K562 (cell line): ENCODE data around the gene ITPA. TPM values are rescaled to one million over a fixed set of nuclear protein-coding genes. Genes with fewer than 3 reads are reported as not detected.
A peak's percentile ranks its signal among the peaks of the same experiment; 100 is the strongest.

Experiments
- ATAC-seq: fragments of 200-7000 bp; cut with Tn5 transposase; 3 replicates; pipeline ENCODE4 v1.9.1; 2020; ENCODE audit warnings: moderate library complexity
- BruUV-seq: library from RNA; stranded (reverse); fragments of 400-500 nt; replicated peaks from 2 replicates; lab custom pipeline; 2021; lab: Mats Ljungman, UMichigan
- CTCF ChIA-PET: fragments of 300-600 bp; formaldehyde crosslinking; extraction: SDS; loops from one replicate; lab custom pipeline; 2021; ENCODE audit warnings: low intra/inter-chr PET ratio; lab: Yijun Ruan, JAX
- POLR2A ChIA-PET: fragments of 300-600, 350-650 bp; sonication (Branson Sonifier 250); formaldehyde crosslinking; extraction: SDS; loops from one replicate; lab custom pipeline; 2021; ENCODE audit warnings: antibody characterized with exemption, inconsistent platforms; lab: Yijun Ruan, JAX
- DNase-seq, 4 experiments: peaks; one replicate each; pipeline versions ENCODE4 v3.0.0 to v3.0.0-alpha.2; 2011 to 2018; ENCODE audit warnings: low spot score in 3 of 4, mixed read lengths in 3 of 4; ENCODE audit errors: extremely low read depth in 1 of 4
- FAIRE-seq: peaks from 2 replicates; lab custom pipeline; 2011; peaks lifted over from hg19 to GRCh38; lab: Jason Lieb, UNC
- H2AFZ ChIP-seq: 2 replicates; pipeline ENCODE4 v1.6.0; 2011; ENCODE audit warnings: low read depth, low read length, control low read depth, inconsistent platforms
- H3K27ac ChIP-seq: fragments of 200-600 bp; 3 replicates; pipeline ENCODE4 v1.8.0; 2011; ENCODE audit warnings: low read depth, mild to moderate bottlenecking, control low read depth, inconsistent platforms, low read length, moderate library complexity, mixed read lengths; ENCODE audit errors: extremely low read depth
- H3K27me3 ChIP-seq, 2 experiments: fragments of 300-600 bp in 1 of 2; 2 replicates in 1 of 2; 3 replicates in 1 of 2; pipeline versions ENCODE4 v1.6.0 to v1.8.0; 2011; ENCODE audit warnings: inconsistent platforms in 2 of 2, low read length in 2 of 2, mild to moderate bottlenecking in 1 of 2, mixed read lengths in 1 of 2, moderate library complexity in 1 of 2; ENCODE audit not compliant: control insufficient read depth in 2 of 2, insufficient read depth in 2 of 2
- H3K36me3 ChIP-seq: fragments of 300-600 bp; 3 replicates; pipeline ENCODE4 v1.8.0; 2011; ENCODE audit warnings: mild to moderate bottlenecking, low read length, inconsistent platforms; ENCODE audit not compliant: control insufficient read depth, insufficient read depth
- H3K4me1 ChIP-seq, 2 experiments: fragments of 200-600 bp in 1 of 2; replicated peaks in 1 of 2; 2 replicates in 1 of 2; 3 replicates in 1 of 2; pipeline versions ENCODE4 v1.5.1 to v1.8.0; 2011; ENCODE audit warnings: inconsistent platforms in 2 of 2, low read length in 2 of 2, mild to moderate bottlenecking in 1 of 2, mixed read lengths in 1 of 2, moderate library complexity in 1 of 2; ENCODE audit not compliant: control insufficient read depth in 2 of 2, insufficient read depth in 2 of 2
- H3K4me2 ChIP-seq: 2 replicates; pipeline ENCODE4 v1.6.1; 2011; ENCODE audit warnings: low read length, control low read depth, inconsistent platforms, mixed read lengths; ENCODE audit not compliant: insufficient read depth
- H3K4me3 ChIP-seq: fragments of 200-600 bp; sonication (generic), shearing (Covaris generic); 2 replicates; pipeline ENCODE4 v1.5.1; 2016; ENCODE audit warnings: control low read depth, inconsistent platforms
- H3K79me2 ChIP-seq: fragments of 200-600 bp; 3 replicates; pipeline ENCODE4 v1.8.0; 2011; ENCODE audit warnings: low read length, inconsistent platforms; ENCODE audit not compliant: control insufficient read depth, insufficient read depth
- H3K9ac ChIP-seq, 2 experiments: 2 replicates each; pipeline versions ENCODE4 v1.6.0 to v1.6.1; 2011; ENCODE audit warnings: low read depth in 2 of 2, low read length in 2 of 2, control low read depth in 1 of 2, inconsistent platforms in 1 of 2, mild to moderate bottlenecking in 1 of 2, mixed read lengths in 1 of 2; ENCODE audit not compliant: insufficient read depth in 1 of 2
- H3K9me1 ChIP-seq: one replicate; pipeline ENCODE4 v1.6.0; 2011; ENCODE audit warnings: inconsistent platforms, mild to moderate bottlenecking, low read length, moderate library complexity; ENCODE audit not compliant: control insufficient read depth, insufficient read depth
- H3K9me3 ChIP-seq: replicated peaks from 2 replicates; pipeline ENCODE4 v1.5.1; 2011; ENCODE audit warnings: low read depth, low read length, inconsistent platforms; ENCODE audit not compliant: control insufficient read depth, insufficient read depth
- H4K20me1 ChIP-seq: replicated peaks from 2 replicates; pipeline ENCODE4 v1.6.1; 2011; ENCODE audit warnings: low read length, inconsistent platforms, mixed read lengths; ENCODE audit not compliant: control insufficient read depth, insufficient read depth
- ETS2 ChIP-seq: IDR thresholded peaks from 2 replicates; pipeline ENCODE4 v1.6.1; 2016; ENCODE audit warnings: borderline replicate concordance, missing genetic modification characterization, mild to moderate bottlenecking, moderate library complexity, missing compliant biosample characterization; ENCODE audit not compliant: poor library complexity, severe bottlenecking
- PCBP1 ChIP-seq: fragments of 200-400 bp; formaldehyde crosslinking; IDR thresholded peaks from 2 replicates; pipeline ENCODE4 v1.6.1; 2018; ENCODE audit warnings: mild to moderate bottlenecking, low read depth, low read length; ENCODE audit not compliant: poor library complexity, severe bottlenecking
- POU5F1 ChIP-seq: fragments of 150-350 bp; IDR thresholded peaks from 2 replicates; pipeline ENCODE4 v1.6.1; 2014; ENCODE audit warnings: borderline replicate concordance, low read length, low read depth, mild to moderate bottlenecking; ENCODE audit not compliant: partially characterized antibody
- SMARCB1 ChIP-seq: IDR thresholded peaks from 2 replicates; pipeline ENCODE4 v1.6.1; 2011; ENCODE audit warnings: improper control_type of control experiment, low read depth; ENCODE audit not compliant: insufficient read length
- ZC3H4 ChIP-seq: sonication (generic); formaldehyde crosslinking; IDR thresholded peaks from 2 replicates; pipeline ENCODE4 v1.9.0; 2021; ENCODE audit warnings: missing genetic modification reagents, borderline replicate concordance
- ZNF239 ChIP-seq: fragments of 250-450 bp; sonication (Bioruptor Pico); IDR thresholded peaks from 2 replicates; pipeline ENCODE4 v1.4.0; 2020; ENCODE audit warnings: mild to moderate bottlenecking
- WGBS: fragments of 100-300 bp; shearing (Covaris generic); methylation state at CpG from one replicate; pipeline ENCODE4 v1.1.6; 2016; ENCODE audit warnings: low coverage, mixed read lengths; ENCODE audit not compliant: insufficient coverage; ENCODE audit errors: missing lambda C conversion rate; 5-methylcytosine and 5-hydroxymethylcytosine counted together
- in situ Hi-C: fragments of 300-500 bp; cut with MboI; formaldehyde crosslinking; loops from 4 replicates; pipeline ENCODE4 v1.15.0; 2018; ENCODE audit warnings: inconsistent platforms, mixed read lengths
- intact Hi-C: fragments of 100-400 bp; cut with micrococcal nuclease; formaldehyde crosslinking; loops from 2 replicates; pipeline ENCODE4 v1.14.2; 2022
- polyA plus RNA-seq, 8 experiments: library from polyadenylated mRNA; depleted of rRNA in 4 of 8; stranded (reverse) in 5 of 8; unstranded in 3 of 8; fragments of >200 nt; fragmentation: Nextera tagmentation in 2 of 8; fragmentation: Illumina TruSeq in 1 of 8; extraction: Ambion mirVana in 2 of 8; extraction: Trizol in 1 of 8; gene quantifications; 2 replicates each; pipeline versions ENCODE4 v1.2.1 to v1.2.3, GENCODE V29; 2011 to 2014; ENCODE audit warnings: inconsistent platforms in 1 of 8, missing spikeins in 1 of 8
- total RNA-seq, 7 experiments: library from RNA; depleted of rRNA in 6 of 7; stranded (reverse); fragments of >200 nt in 6 of 7; fragmentation: Illumina TruSeq in 2 of 7; extraction: Trizol in 2 of 7; gene quantifications; 2 replicates each; pipeline versions ENCODE4 v1.2.1 to v1.2.3, GENCODE V29; 2011 to 2021; ENCODE audit warnings: low replicate concordance in 1 of 7

ITPA gene
- total and polyA plus RNA-seq, 9 of the 15 experiments (the other 6 are each of a cell fraction or from before 2014, with no cell fraction given), result 5.0 to 79.7 (median 36.7) TPM

DNA sequence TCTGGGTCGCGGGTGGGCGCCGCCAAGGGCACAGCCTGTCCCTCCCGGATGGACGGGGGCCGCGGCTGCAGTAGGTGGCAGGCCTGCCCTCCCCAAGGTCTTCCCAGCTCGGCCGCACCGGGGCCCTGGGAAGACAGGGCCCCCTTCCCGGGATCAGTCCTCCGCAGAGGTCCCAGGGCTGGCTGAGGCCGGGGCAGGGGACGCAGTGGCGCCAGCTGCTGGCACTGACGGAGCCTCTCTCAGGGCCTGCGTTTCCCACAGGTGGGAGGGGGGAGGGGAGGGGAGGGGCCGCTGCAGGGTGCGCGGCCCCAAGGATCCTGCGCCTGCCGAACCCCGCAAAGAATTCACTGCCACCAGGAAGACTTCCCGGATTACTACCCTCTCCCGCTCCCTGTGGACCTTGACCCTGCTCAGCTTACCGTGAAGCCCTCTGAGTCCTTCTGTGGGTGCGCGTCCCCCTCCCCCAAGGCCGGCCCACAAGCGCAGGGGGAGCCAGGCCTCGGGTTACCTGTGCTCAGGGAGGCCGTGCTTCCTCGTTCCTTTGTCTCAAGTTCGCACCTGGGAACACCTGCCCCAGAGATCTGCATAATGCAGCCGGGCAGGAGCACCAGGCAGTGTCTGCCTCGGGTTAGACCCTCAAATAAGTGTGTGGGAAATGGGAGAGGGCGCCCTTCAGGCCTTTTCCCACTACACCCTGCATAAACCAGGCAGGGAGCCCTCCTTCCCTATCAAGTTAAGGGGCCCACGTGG, 41.0 kb upstream of the ITPA start:
- DNase-seq (peak in 1 of 4 experiments; percentile 31), ATAC-seq (no peak), FAIRE-seq (no peak)
- H3K4me3 ChIP-seq, result no peak overlapping the region
- in situ Hi-C loops (no loop called here), intact Hi-C loops (no loop called here)
- ChIA-PET CTCF (no interaction called here), POLR2A (interaction anchor here (1.3 kb wide), 1 partner anchor 9 kb away, joined by 4 read pairs; the partner anchor contains the start of genes FASTKD5 and UBOX5)
- no peaks in the 10 kb centered on the region for H3K9me3 ChIP-seq
- no peaks in the 10 kb centered on the region for H4K20me1 ChIP-seq
- peaks cover 0 to 50% of the 10 kb centered on the region in 2 experiments; a peak in 3 of 5 replicates for H3K4me1 ChIP-seq
- H3K79me2 ChIP-seq, result no peaks in the 10 kb centered on the region
- no TSS peak for BruUV-seq
- no peaks in the 10 kb centered on the region for H3K27me3 ChIP-seq
- H3K4me2 ChIP-seq, result no peak overlapping the region
- peak; percentile 27 for TF ChIP-seq PCBP1
- no peak for TF ChIP-seq POU5F1
- TF ChIP-seq ZNF239, result no peak
- TF ChIP-seq ETS2, result no peak
- TF ChIP-seq ZC3H4 (CRISPR knock-in tag), result no peak
- TF ChIP-seq SMARCB1, result no peak
- H3K27ac ChIP-seq, result no peak overlapping the region
- H2AFZ ChIP-seq, result no peak overlapping the region
- H3K9me1 ChIP-seq, result no peaks in the 10 kb centered on the region
- no peaks in the 10 kb centered on the region for H3K36me3 ChIP-seq
- 36% methylated on average over 8 of the region's 39 CpGs for WGBS
- no peak overlapping the region for H3K9ac ChIP-seq
